Neural cell (in vitro differentiated cells): ENCODE data around the gene DDX39B. TPM values are rescaled to one million over a fixed set of nuclear protein-coding genes. Genes with fewer than 3 reads are reported as not detected.

Experiments
- H2AFZ ChIP-seq: fragments of 200-600, 300-800 bp; sonication (generic), shearing (Covaris generic); 2 replicates; pipeline ENCODE4 v1.6.0; 2014; ENCODE audit warnings: low read depth, mild to moderate bottlenecking, antibody characterized with exemption, low read length, moderate library complexity
- H3F3A ChIP-seq: fragments of 200-600 bp; shearing (Covaris generic); 2 replicates; pipeline ENCODE4 v1.6.1; 2016; ENCODE audit warnings: mild to moderate bottlenecking, moderate library complexity, mixed read lengths, antibody characterized with exemption, low read length; ENCODE audit not compliant: insufficient read depth, poor library complexity, severe bottlenecking
- H3K27ac ChIP-seq: fragments of 200-600, 300-800 bp; sonication (generic), shearing (Covaris generic); 2 replicates; pipeline ENCODE4 v1.5.1; 2014; ENCODE audit warnings: mild to moderate bottlenecking, low read length, moderate library complexity
- H3K27me3 ChIP-seq: fragments of 300-800, 200-600 bp; sonication (generic), shearing (Covaris generic); 2 replicates; pipeline ENCODE4 v1.6.0; 2014; ENCODE audit warnings: mild to moderate bottlenecking, low read depth, low read length, moderate library complexity; ENCODE audit not compliant: insufficient read depth
- H3K36me3 ChIP-seq: fragments of 300-800, 200-600 bp; sonication (generic), shearing (Covaris generic); 2 replicates; pipeline ENCODE4 v1.5.1; 2014; ENCODE audit warnings: mild to moderate bottlenecking, antibody characterized with exemption, low read length, moderate library complexity; ENCODE audit not compliant: insufficient read depth
- H3K4me2 ChIP-seq: fragments of 300-800, 200-600 bp; sonication (generic), shearing (Covaris generic); 2 replicates; pipeline ENCODE4 v1.6.0; 2014; ENCODE audit warnings: mild to moderate bottlenecking, low read length
- H3K4me3 ChIP-seq: fragments of 300-800, 200-600 bp; sonication (generic), shearing (Covaris generic); 2 replicates; pipeline ENCODE4 v1.5.1; 2014; ENCODE audit warnings: mild to moderate bottlenecking, low read length, moderate library complexity
- H3K79me2 ChIP-seq: fragments of 200-600 bp; shearing (Covaris generic); replicated peaks from 2 replicates; pipeline ENCODE4 v1.6.0; 2014; ENCODE audit warnings: mild to moderate bottlenecking, low read length, moderate library complexity; ENCODE audit not compliant: insufficient read depth
- H3K9ac ChIP-seq: fragments of 300-800, 200-600 bp; sonication (generic), shearing (Covaris generic); 2 replicates; pipeline ENCODE4 v1.6.1; 2016; ENCODE audit warnings: mild to moderate bottlenecking, low read length, mixed read lengths
- H3K9me2 ChIP-seq: fragments of 200-600 bp; shearing (Covaris generic); 2 replicates; pipeline ENCODE4 v1.6.1; 2016; ENCODE audit warnings: mild to moderate bottlenecking, low read length, mixed read lengths; ENCODE audit not compliant: insufficient read depth
- H3K9me3 ChIP-seq: fragments of 200-600, 300-800 bp; sonication (generic), shearing (Covaris generic); 2 replicates; pipeline ENCODE4 v1.6.1; 2016; ENCODE audit warnings: mild to moderate bottlenecking, mixed run types, low read length, moderate library complexity, mixed read lengths
- H4K20me1 ChIP-seq: fragments of 200-600 bp; shearing (Covaris generic); 2 replicates; pipeline ENCODE4 v1.6.1; 2016; ENCODE audit warnings: mild to moderate bottlenecking, mixed run types; ENCODE audit not compliant: insufficient read depth
- EP300 ChIP-seq: fragments of 450-650 bp; conservative IDR thresholded peaks from 2 replicates; pipeline ENCODE4 v1.6.1; 2014; ENCODE audit warnings: antibody characterized with exemption, mild to moderate bottlenecking, moderate library complexity; ENCODE audit not compliant: poor library complexity, severe bottlenecking
- EZH2 ChIP-seq: fragments of 200-600, 300-800 bp; shearing (Covaris generic), sonication (generic); IDR thresholded peaks from 2 replicates; pipeline ENCODE4 v1.6.1; 2014; ENCODE audit warnings: antibody characterized with exemption, low read length, borderline replicate concordance, mild to moderate bottlenecking; ENCODE audit not compliant: insufficient read depth, poor library complexity, severe bottlenecking
- MXI1 ChIP-seq: fragments of 450-650 bp; conservative IDR thresholded peaks from 2 replicates; pipeline ENCODE4 v1.6.1; 2014; ENCODE audit warnings: antibody characterized with exemption, mild to moderate bottlenecking; ENCODE audit not compliant: poor library complexity, severe bottlenecking
- POLR2AphosphoS5 ChIP-seq: IDR thresholded peaks from 2 replicates; pipeline ENCODE4 v1.6.1; 2012
- RAD21 ChIP-seq: fragments of 450-650 bp; conservative IDR thresholded peaks from 2 replicates; pipeline ENCODE4 v1.6.1; 2014; ENCODE audit warnings: antibody characterized with exemption, mild to moderate bottlenecking, moderate library complexity
- SMC3 ChIP-seq: fragments of 450-650 bp; conservative IDR thresholded peaks from 2 replicates; pipeline ENCODE4 v1.6.1; 2014; ENCODE audit warnings: antibody characterized with exemption, mild to moderate bottlenecking, moderate library complexity; ENCODE audit not compliant: poor library complexity
- TAF1 ChIP-seq: IDR thresholded peaks from 2 replicates; pipeline ENCODE4 v1.6.1; 2012; ENCODE audit warnings: low read depth
- polyA plus RNA-seq: library from polyadenylated mRNA; depleted of rRNA; stranded (reverse); fragments of >200 nt; gene quantifications from 2 replicates; pipeline ENCODE4 v1.2.3, GENCODE V29; 2014
- TF ChIP-seq, protein P1 (sequence below): fragments of 450-650 bp; IDR thresholded peaks from 2 replicates; pipeline ENCODE4 v1.5.1; 2014; ENCODE audit warnings: antibody characterized with exemption, mild to moderate bottlenecking, moderate library complexity; ENCODE audit not compliant: poor library complexity, severe bottlenecking
- TF ChIP-seq, protein P2 (sequence below): IDR thresholded peaks from 2 replicates; pipeline ENCODE4 v1.6.1; 2012; ENCODE audit warnings: borderline replicate concordance

The DDX39B gene
- polyA plus RNA-seq, 1 donor from 2014 or later = 313 TPM

DNA sequence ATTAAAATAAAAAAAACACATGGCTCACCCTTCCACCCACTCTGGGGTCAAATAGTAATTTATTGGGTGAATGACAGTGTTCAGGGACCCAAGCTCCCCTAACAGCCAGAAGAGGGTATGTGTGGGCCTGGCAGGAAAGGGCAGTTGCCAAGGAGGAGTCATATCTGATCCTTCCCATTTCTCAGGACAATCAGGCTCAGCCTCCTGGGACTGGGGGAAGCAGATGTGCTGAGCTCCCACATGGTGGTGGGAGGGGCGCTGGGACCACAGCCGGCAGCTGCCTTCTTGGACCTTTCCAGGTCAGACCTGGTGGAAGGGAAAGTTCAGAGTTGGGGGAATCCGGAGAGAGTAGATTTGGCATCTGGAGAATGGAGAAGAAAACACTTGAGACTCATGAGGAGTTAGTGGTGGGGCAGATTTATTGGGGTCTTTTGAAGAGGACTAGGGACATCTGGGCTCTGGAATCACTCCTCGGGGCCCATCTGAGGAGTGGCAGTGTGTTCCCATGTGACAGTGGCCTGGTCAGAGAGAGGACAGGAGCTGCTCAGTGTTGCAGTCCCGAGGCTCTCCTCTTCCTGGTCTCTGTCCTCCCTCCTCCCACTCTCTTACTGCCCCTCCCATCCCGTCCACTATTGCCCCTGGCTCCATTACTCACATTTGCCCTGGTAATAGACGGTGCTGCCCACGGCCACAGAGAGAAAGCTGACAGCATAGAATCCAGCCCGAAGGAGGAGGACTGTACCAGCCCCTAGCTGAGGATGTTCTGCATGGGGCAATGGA lies 47.3 kb upstream of the DDX39B start:
- Histone ChIP-seq H3K36me3 (no peaks in the 10 kb centered on the region), H4K20me1 (no peaks in the 10 kb centered on the region), H3K4me3 (no peak overlapping the region), H3F3A (no peaks in the 10 kb centered on the region), H3K27me3 (no peaks in the 10 kb centered on the region), H2AFZ (no peak overlapping the region), H3K27ac (no peak overlapping the region), H3K79me2 (no peaks in the 10 kb centered on the region), H3K4me2 (no peak overlapping the region), H3K9me3 (no peaks in the 10 kb centered on the region), H3K9ac (no peak overlapping the region), H3K9me2 (no peaks in the 10 kb centered on the region)
- TF ChIP-seq, protein P1, sequence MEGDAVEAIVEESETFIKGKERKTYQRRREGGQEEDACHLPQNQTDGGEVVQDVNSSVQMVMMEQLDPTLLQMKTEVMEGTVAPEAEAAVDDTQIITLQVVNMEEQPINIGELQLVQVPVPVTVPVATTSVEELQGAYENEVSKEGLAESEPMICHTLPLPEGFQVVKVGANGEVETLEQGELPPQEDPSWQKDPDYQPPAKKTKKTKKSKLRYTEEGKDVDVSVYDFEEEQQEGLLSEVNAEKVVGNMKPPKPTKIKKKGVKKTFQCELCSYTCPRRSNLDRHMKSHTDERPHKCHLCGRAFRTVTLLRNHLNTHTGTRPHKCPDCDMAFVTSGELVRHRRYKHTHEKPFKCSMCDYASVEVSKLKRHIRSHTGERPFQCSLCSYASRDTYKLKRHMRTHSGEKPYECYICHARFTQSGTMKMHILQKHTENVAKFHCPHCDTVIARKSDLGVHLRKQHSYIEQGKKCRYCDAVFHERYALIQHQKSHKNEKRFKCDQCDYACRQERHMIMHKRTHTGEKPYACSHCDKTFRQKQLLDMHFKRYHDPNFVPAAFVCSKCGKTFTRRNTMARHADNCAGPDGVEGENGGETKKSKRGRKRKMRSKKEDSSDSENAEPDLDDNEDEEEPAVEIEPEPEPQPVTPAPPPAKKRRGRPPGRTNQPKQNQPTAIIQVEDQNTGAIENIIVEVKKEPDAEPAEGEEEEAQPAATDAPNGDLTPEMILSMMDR = no peak
- TF ChIP-seq TAF1 (no peak), MXI1 (no peak), POLR2AphosphoS5 (no peak), EP300 (no peak), EZH2 (no peak), RAD21 (no peak), SMC3 (no peak)
- TF ChIP-seq, protein P2, sequence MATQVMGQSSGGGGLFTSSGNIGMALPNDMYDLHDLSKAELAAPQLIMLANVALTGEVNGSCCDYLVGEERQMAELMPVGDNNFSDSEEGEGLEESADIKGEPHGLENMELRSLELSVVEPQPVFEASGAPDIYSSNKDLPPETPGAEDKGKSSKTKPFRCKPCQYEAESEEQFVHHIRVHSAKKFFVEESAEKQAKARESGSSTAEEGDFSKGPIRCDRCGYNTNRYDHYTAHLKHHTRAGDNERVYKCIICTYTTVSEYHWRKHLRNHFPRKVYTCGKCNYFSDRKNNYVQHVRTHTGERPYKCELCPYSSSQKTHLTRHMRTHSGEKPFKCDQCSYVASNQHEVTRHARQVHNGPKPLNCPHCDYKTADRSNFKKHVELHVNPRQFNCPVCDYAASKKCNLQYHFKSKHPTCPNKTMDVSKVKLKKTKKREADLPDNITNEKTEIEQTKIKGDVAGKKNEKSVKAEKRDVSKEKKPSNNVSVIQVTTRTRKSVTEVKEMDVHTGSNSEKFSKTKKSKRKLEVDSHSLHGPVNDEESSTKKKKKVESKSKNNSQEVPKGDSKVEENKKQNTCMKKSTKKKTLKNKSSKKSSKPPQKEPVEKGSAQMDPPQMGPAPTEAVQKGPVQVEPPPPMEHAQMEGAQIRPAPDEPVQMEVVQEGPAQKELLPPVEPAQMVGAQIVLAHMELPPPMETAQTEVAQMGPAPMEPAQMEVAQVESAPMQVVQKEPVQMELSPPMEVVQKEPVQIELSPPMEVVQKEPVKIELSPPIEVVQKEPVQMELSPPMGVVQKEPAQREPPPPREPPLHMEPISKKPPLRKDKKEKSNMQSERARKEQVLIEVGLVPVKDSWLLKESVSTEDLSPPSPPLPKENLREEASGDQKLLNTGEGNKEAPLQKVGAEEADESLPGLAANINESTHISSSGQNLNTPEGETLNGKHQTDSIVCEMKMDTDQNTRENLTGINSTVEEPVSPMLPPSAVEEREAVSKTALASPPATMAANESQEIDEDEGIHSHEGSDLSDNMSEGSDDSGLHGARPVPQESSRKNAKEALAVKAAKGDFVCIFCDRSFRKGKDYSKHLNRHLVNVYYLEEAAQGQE = no peak

DNA sequence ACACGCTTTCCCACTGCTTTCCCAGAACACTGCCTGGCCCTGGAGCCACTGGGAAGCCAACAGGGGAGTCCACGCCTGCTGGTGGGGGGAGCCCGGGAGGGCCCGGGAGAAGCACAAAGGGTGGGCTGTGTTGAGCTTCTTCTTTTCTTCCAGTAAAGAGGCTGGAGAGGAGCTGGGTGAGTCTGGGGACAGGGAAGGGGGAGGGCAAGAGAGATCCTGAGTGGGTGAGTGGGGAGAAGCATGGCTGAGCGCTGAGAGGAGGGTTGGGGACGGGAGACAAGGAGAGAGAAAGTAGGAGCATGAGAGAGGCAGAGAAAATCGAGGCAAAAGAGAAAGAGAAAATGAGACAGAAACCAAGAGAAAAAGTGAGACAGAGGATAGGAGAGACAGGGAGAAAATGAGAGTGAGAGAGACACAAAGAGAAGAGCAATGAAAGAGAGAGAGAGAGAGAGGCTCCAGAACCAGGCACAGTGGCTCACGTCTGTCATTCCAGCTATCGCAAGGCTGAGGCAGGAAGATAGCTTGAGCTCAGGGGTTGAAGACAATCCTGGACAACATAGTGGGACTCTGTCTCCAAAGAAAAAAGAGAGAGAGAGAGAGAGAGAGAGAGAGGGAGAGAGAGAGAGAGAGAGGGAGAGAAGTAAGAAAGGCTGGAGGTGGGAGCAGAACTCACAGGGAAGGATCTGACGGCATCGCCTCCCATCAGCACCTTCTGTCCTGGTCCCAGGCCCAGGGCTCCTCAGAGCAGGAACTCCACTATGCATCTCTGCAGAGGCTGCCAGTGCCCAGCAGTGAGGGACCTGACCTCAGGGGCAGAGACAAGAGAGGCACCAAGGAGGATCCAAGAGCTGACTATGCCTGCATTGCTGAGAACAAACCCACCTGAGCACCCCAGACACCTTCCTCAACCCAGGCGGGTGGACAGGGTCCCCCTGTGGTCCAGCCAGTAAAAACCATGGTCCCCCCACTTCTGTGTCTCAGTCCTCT lies 46.3 kb upstream of the DDX39B start:
- Histone ChIP-seq H3K27ac (no peak overlapping the region), H2AFZ (no peak overlapping the region), H3F3A (no peaks in the 10 kb centered on the region), H3K36me3 (no peaks in the 10 kb centered on the region), H3K9me3 (no peaks in the 10 kb centered on the region), H3K4me2 (no peak overlapping the region), H3K9ac (no peak overlapping the region), H3K9me2 (no peaks in the 10 kb centered on the region), H3K79me2 (no peaks in the 10 kb centered on the region), H3K4me3 (no peak overlapping the region), H3K27me3 (no peaks in the 10 kb centered on the region), H4K20me1 (no peaks in the 10 kb centered on the region)
- TF ChIP-seq EZH2 (no peak), TAF1 (no peak), POLR2AphosphoS5 (no peak), EP300 (no peak), SMC3 (no peak), MXI1 (no peak), RAD21 (no peak)
- TF ChIP-seq, protein P2 = no peak
- TF ChIP-seq, protein P1 = no peak
